ENCODE measurements around the gene POLR1A. TPM values are rescaled to one million over a fixed set of nuclear protein-coding genes. Genes with fewer than 3 reads are reported as not detected.

POLR1A gene
- total and polyA plus RNA-seq, 2 donors (not counting 3 experiments of a cell fraction or from before 2014, with no cell fraction given) = 7.6 to 40.7 TPM

DNA sequence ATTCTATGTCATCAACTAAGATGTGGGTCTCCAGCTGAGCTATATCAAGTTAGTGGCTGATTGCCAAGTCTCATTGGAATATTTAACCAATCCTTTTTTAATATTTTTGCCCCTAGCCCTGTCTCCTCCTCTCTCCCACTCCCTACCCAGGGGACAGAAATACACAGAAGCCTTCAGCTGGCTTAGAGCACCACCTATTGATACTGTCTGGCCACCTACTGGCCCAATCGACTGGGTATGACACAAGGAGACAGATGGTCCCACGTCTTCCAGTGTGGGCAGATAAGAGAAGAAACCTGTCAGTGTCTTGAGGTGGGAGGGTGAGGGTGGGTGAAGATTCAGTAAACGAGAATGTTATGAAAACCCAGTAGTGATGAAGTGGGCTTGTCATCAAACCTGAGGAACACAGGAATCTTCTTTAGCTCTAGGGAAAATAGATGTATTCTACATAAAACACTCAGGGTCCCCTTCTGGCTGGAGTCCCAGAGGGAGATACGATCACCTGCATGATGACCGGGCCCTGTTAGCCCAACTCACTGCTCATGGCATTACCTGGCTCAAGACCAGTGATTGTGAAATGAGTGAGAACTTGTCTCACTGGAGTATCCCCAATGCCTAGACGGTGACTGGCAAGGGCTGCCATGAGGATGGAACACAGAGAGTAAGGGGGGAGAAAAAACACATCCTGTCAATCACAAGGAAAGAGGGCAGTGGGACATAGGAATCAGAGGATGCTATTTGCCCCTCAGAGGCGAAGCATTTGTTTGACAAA, 26.7 kb downstream of the POLR1A start:
- dilution Hi-C loops (cut with MboI; ENCODE audit: extremely low pct_ligation_motif_present, low sequenced_read_pairs) (no loop called here), intact Hi-C loops (cut with micrococcal nuclease) (loop anchor here (2.0 kb wide), 1 partner anchor 350 kb away; no protein-coding TSS in a partner anchor)
- Histone ChIP-seq H3K27me3 (ENCODE audit: control insufficient read depth in 2 of 2, insufficient read depth in 2 of 2, low read length in 2 of 2) (no peaks in the 10 kb centered on the region), H2AFZ (ENCODE audit: low read depth, low read length) (no peak overlapping the region), H3K27ac (ENCODE audit: insufficient read depth, low read depth, low read length) (no peak overlapping the region), H4K20me1 (replicated peaks; ENCODE audit: control insufficient read depth, extremely low read depth, insufficient read depth, low read length) (no peaks in the 10 kb centered on the region), H3K9ac (replicated peaks; ENCODE audit: extremely low read depth, insufficient read depth, low read length) (no peak overlapping the region), H3K36me3 (ENCODE audit: control insufficient read depth in 2 of 2, extremely low read depth in 1 of 2, insufficient read depth in 2 of 2, low read length in 2 of 2) (peaks cover 19 to 24% of the 10 kb centered on the region in 2 experiments), H3K9me1 (replicated peaks; ENCODE audit: control insufficient read depth, extremely low read depth, insufficient read depth, low read length) (no peaks in the 10 kb centered on the region), H3K4me3 (replicated peaks in 1 of 3; ENCODE audit: insufficient read depth in 1 of 3, low read depth in 1 of 3, low read length in 3 of 3) (no peak overlapping the region), H3K79me2 (ENCODE audit: control insufficient read depth, insufficient read depth, low read length) (no peaks in the 10 kb centered on the region), H3K4me2 (ENCODE audit: insufficient read depth, low read length) (no peak overlapping the region), H3K4me1 (ENCODE audit: control insufficient read depth, extremely low read depth, insufficient read depth, low read length) (peaks cover 3% of the 10 kb centered on the region), H3K9me3 (replicated peaks; ENCODE audit: control insufficient read depth, insufficient read depth, low read length) (no peaks in the 10 kb centered on the region)
- no peak for FAIRE-seq
- TF ChIP-seq GATA2 (IDR thresholded peaks at IDR 0.05; ENCODE audit: insufficient read depth, insufficient read length, low read depth, low read length) = no peak
- TF ChIP-seq, protein P1, sequence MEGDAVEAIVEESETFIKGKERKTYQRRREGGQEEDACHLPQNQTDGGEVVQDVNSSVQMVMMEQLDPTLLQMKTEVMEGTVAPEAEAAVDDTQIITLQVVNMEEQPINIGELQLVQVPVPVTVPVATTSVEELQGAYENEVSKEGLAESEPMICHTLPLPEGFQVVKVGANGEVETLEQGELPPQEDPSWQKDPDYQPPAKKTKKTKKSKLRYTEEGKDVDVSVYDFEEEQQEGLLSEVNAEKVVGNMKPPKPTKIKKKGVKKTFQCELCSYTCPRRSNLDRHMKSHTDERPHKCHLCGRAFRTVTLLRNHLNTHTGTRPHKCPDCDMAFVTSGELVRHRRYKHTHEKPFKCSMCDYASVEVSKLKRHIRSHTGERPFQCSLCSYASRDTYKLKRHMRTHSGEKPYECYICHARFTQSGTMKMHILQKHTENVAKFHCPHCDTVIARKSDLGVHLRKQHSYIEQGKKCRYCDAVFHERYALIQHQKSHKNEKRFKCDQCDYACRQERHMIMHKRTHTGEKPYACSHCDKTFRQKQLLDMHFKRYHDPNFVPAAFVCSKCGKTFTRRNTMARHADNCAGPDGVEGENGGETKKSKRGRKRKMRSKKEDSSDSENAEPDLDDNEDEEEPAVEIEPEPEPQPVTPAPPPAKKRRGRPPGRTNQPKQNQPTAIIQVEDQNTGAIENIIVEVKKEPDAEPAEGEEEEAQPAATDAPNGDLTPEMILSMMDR (IDR thresholded peaks at IDR 0.05; ENCODE audit: extremely low read depth in 1 of 2, insufficient read depth in 1 of 2, low read depth in 1 of 2, low read length in 2 of 2) = peak; percentile 40 to 70
- TF ChIP-seq, protein P2, sequence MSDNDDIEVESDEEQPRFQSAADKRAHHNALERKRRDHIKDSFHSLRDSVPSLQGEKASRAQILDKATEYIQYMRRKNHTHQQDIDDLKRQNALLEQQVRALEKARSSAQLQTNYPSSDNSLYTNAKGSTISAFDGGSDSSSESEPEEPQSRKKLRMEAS (IDR thresholded peaks at IDR 0.05; ENCODE audit: insufficient read depth, insufficient read length) = no peak
- ChIA-PET POLR2A (no interaction called here), CTCF (interaction anchor here (0.8 to 12.4 kb wide), 31 partner anchors 9 to 358 kb away, joined by 3 to 541 read pairs (median 4); partner anchors contain the start of gene ST3GAL5)
- BruUV-seq (replicated peaks) = no TSS peak
- peak; percentile 68 for DNase-seq (ENCODE audit: low read depth, low spot score)

All from endothelial cell of umbilical vein (primary cell).